IMR-90 (cell line): ENCODE data around the gene TNNC1. TPM values are rescaled to one million over a fixed set of nuclear protein-coding genes. Genes with fewer than 3 reads are reported as not detected.
A peak's percentile ranks its signal among the peaks of the same experiment; 100 is the strongest.

Source experiments
- ATAC-seq: fragments of 200-7000 bp; cut with Tn5 transposase; 2 replicates; pipeline ENCODE4 v1.9.1; 2020; ENCODE audit warnings: low read depth, mild to moderate bottlenecking, moderate library complexity
- Bru-seq: library from RNA; stranded (reverse); fragments of 400-500 nt; gene quantifications from one replicate; lab custom pipeline; 2021; lab: Mats Ljungman, UMichigan
- BruChase-seq, 2 experiments: library from RNA; stranded (reverse); fragments of 400-500 nt; gene quantifications; one replicate each; lab custom pipeline; 2021; lab: Mats Ljungman, UMichigan
- BruUV-seq: library from RNA; stranded (reverse); fragments of 400-500 nt; replicated peaks from 2 replicates; lab custom pipeline; 2021; lab: Mats Ljungman, UMichigan
- CTCF ChIA-PET: fragments of 300-600 bp; formaldehyde crosslinking; extraction: SDS; loops from one replicate; lab custom pipeline; 2021; ENCODE audit warnings: antibody characterized with exemption; lab: Yijun Ruan, JAX
- POLR2A ChIA-PET: fragments of 300-600 bp; sonication (Branson Sonifier 250); formaldehyde crosslinking; loops from one replicate; lab custom pipeline; 2022; ENCODE audit warnings: antibody characterized with exemption; ENCODE audit not compliant: unreplicated experiment; lab: Charles Lee
- DNase-seq: peaks from one replicate; pipeline ENCODE4 v3.0.0; 2013
- H2AFZ ChIP-seq: replicated peaks from 2 replicates; pipeline ENCODE3; 2013; ENCODE audit warnings: low read length, mild to moderate bottlenecking; ENCODE audit not compliant: poor library complexity
- H2AK5ac ChIP-seq: 2 replicates; pipeline ENCODE4 v1.6.1; 2013; ENCODE audit warnings: low read depth, low read length, inconsistent platforms
- H2AK9ac ChIP-seq: replicated peaks from 2 replicates; pipeline ENCODE3; 2013; ENCODE audit warnings: mild to moderate bottlenecking, low read depth, low read length, moderate library complexity; ENCODE audit not compliant: poor library complexity
- H2BK120ac ChIP-seq: 2 replicates; pipeline ENCODE4 v1.6.1; 2013; ENCODE audit warnings: low read depth, low read length, inconsistent platforms
- H2BK15ac ChIP-seq: 3 replicates; pipeline ENCODE4 v1.6.1; 2013; ENCODE audit warnings: low read depth, low read length, inconsistent platforms
- H2BK20ac ChIP-seq: 2 replicates; pipeline ENCODE4 v1.6.1; 2013; ENCODE audit warnings: low read depth, mild to moderate bottlenecking, inconsistent platforms, low read length, moderate library complexity
- H2BK5ac ChIP-seq: 2 replicates; pipeline ENCODE4 v1.6.1; 2013; ENCODE audit warnings: mild to moderate bottlenecking, low read depth, low read length, inconsistent platforms; ENCODE audit not compliant: poor library complexity, severe bottlenecking
- H3K14ac ChIP-seq: replicated peaks from 2 replicates; pipeline ENCODE4 v1.6.1; 2013; ENCODE audit warnings: low read depth, low read length, inconsistent platforms
- H3K18ac ChIP-seq: 2 replicates; pipeline ENCODE4 v1.6.1; 2013; ENCODE audit warnings: low read depth, low read length, control low read depth
- H3K23ac ChIP-seq: 2 replicates; pipeline ENCODE4 v1.6.1; 2013; ENCODE audit warnings: low read depth, low read length, inconsistent platforms
- H3K27ac ChIP-seq: 2 replicates; pipeline ENCODE4 v1.5.1; 2013; ENCODE audit warnings: mild to moderate bottlenecking, control low read depth, low read length; ENCODE audit not compliant: insufficient read depth
- H3K27me3 ChIP-seq: 2 replicates; pipeline ENCODE4 v1.6.1; 2013; ENCODE audit warnings: low read length; ENCODE audit not compliant: control insufficient read depth, insufficient read depth
- H3K36me3 ChIP-seq: 2 replicates; pipeline ENCODE4 v1.6.1; 2013; ENCODE audit warnings: low read length, mixed read lengths; ENCODE audit not compliant: control insufficient read depth, insufficient read depth
- H3K4ac ChIP-seq: 2 replicates; pipeline ENCODE4 v1.6.1; 2013; ENCODE audit warnings: low read depth, low read length, inconsistent platforms
- H3K4me1 ChIP-seq: 2 replicates; pipeline ENCODE4 v1.6.1; 2013; ENCODE audit warnings: low read length, mixed read lengths; ENCODE audit not compliant: control insufficient read depth, insufficient read depth
- H3K4me2 ChIP-seq: 2 replicates; pipeline ENCODE4 v1.6.1; 2013; ENCODE audit warnings: low read depth, mild to moderate bottlenecking, control low read depth, low read length, moderate library complexity
- H3K4me3 ChIP-seq: 2 replicates; pipeline ENCODE4 v1.5.1; 2013; ENCODE audit warnings: low read depth, mild to moderate bottlenecking, control low read depth, low read length, moderate library complexity; ENCODE audit not compliant: insufficient read depth
- H3K56ac ChIP-seq: 2 replicates; pipeline ENCODE4 v1.6.1; 2013; ENCODE audit warnings: low read length, inconsistent platforms; ENCODE audit not compliant: insufficient read depth; ENCODE audit errors: extremely low read depth
- H3K79me1 ChIP-seq, 2 experiments: 2 replicates each; pipeline ENCODE4 v1.6.1; 2013; ENCODE audit warnings: low read length in 2 of 2, inconsistent platforms in 1 of 2, low read depth in 1 of 2
- H3K9ac ChIP-seq: 2 replicates; pipeline ENCODE4 v1.6.1; 2013; ENCODE audit warnings: low read depth, low read length, control low read depth
- H3K9me1 ChIP-seq: 2 replicates; pipeline ENCODE4 v1.6.1; 2013; ENCODE audit warnings: low read length, inconsistent platforms; ENCODE audit not compliant: insufficient read depth
- H3K9me3 ChIP-seq: 2 replicates; pipeline ENCODE4 v1.6.1; 2013; ENCODE audit warnings: low read length; ENCODE audit not compliant: control insufficient read depth, insufficient read depth
- H4K20me1 ChIP-seq: 2 replicates; pipeline ENCODE4 v1.6.1; 2013; ENCODE audit warnings: low read length, inconsistent platforms; ENCODE audit not compliant: insufficient read depth
- H4K5ac ChIP-seq: 2 replicates; pipeline ENCODE4 v1.6.1; 2013; ENCODE audit warnings: mild to moderate bottlenecking, low read depth, low read length, control low read depth
- H4K8ac ChIP-seq, 2 experiments: 2 replicates each; pipeline ENCODE4 v1.6.1; 2013; ENCODE audit warnings: low read depth in 2 of 2, low read length in 2 of 2, control low read depth in 1 of 2, inconsistent platforms in 1 of 2
- H4K91ac ChIP-seq: 2 replicates; pipeline ENCODE4 v1.6.1; 2013; ENCODE audit warnings: low read depth, low read length, inconsistent platforms; ENCODE audit not compliant: insufficient read depth
- CEBPB ChIP-seq: IDR thresholded peaks from 2 replicates; pipeline ENCODE4 v1.6.1; 2012; ENCODE audit warnings: low read depth, low read length, improper control_type of control experiment
- CHD1 ChIP-seq: IDR thresholded peaks from 2 replicates; pipeline ENCODE4 v1.6.1; 2012; ENCODE audit warnings: low read depth, low read length, improper control_type of control experiment
- FOS ChIP-seq: fragments of 150-350 bp; IDR thresholded peaks from 2 replicates; pipeline ENCODE4 v1.6.1; 2016; ENCODE audit warnings: low read depth, low read length
- MAFK ChIP-seq: IDR thresholded peaks from 2 replicates; pipeline ENCODE4 v1.6.1; 2012; ENCODE audit warnings: low read depth, low read length, improper control_type of control experiment
- MAZ ChIP-seq: IDR thresholded peaks from 2 replicates; pipeline ENCODE4 v1.6.1; 2012; ENCODE audit warnings: low read depth, mild to moderate bottlenecking, low read length, improper control_type of control experiment, moderate library complexity, borderline replicate concordance
- MXI1 ChIP-seq: IDR thresholded peaks from 2 replicates; pipeline ENCODE4 v1.6.1; 2012; ENCODE audit warnings: low read depth, mild to moderate bottlenecking, low read length, moderate library complexity, borderline replicate concordance
- RAD21 ChIP-seq: IDR thresholded peaks from 2 replicates; pipeline ENCODE4 v1.6.1; 2012; ENCODE audit warnings: low read length, improper control_type of control experiment
- RFX5 ChIP-seq: IDR thresholded peaks from 2 replicates; pipeline ENCODE4 v1.8.0; 2012; ENCODE audit warnings: low read depth, mild to moderate bottlenecking, low read length, moderate library complexity
- SMC3 ChIP-seq: fragments of 150-350 bp; IDR thresholded peaks from 2 replicates; pipeline ENCODE4 v1.6.1; 2016; ENCODE audit warnings: low read depth, mild to moderate bottlenecking, antibody characterized with exemption, low read length, moderate library complexity
- WGBS, 2 experiments: methylation state at CpG; one replicate each; pipeline versions ENCODE4 v1.1.5 to v1.1.7; 2013; ENCODE audit warnings: missing lambda C conversion rate in 2 of 2; ENCODE audit not compliant: insufficient read length in 1 of 2; ENCODE audit errors: extremely low coverage in 2 of 2; 5-methylcytosine and 5-hydroxymethylcytosine counted together
- dilution Hi-C: fragments of 300-500 bp; cut with HindIII; formaldehyde crosslinking; loops from one replicate; pipeline ENCODE4 v1.14.3; 2018; ENCODE audit warnings: low sequenced_read_pairs; ENCODE audit not compliant: unreplicated experiment
- in situ Hi-C: fragments of 300-500 bp; cut with MboI; formaldehyde crosslinking; loops from 3 replicates; pipeline ENCODE4 v1.14.3; 2019; ENCODE audit warnings: low sequenced_read_pairs, inconsistent platforms, mixed read lengths
- intact Hi-C: fragments of 100-400 bp; cut with micrococcal nuclease; formaldehyde crosslinking; loops from 2 replicates; pipeline ENCODE4 v1.10.0; 2022
- long read RNA-seq: library from polyadenylated mRNA; unstranded; transcript quantifications from one replicate; pipeline ENCODE4 v2.0.0, GENCODE V29; 2021; ENCODE audit not compliant: unreplicated experiment
- polyA plus RNA-seq, 3 experiments: library from polyadenylated mRNA; depleted of rRNA; stranded (reverse); fragments of >200 nt; gene quantifications; 2 replicates each; pipeline ENCODE4 v1.2.3, GENCODE V29; 2012; ENCODE audit warnings: low replicate concordance in 1 of 3
- total RNA-seq: library from RNA; depleted of rRNA; stranded (reverse); fragments of >200 nt; gene quantifications from 2 replicates; pipeline ENCODE4 v1.2.3, GENCODE V29; 2012; rRNA removed
- TF ChIP-seq, protein P1 (sequence below): fragments of 150-350 bp; IDR thresholded peaks from 2 replicates; pipeline ENCODE4 v1.6.1; 2016; ENCODE audit warnings: low read depth, mild to moderate bottlenecking, low read length, moderate library complexity, borderline replicate concordance
- TF ChIP-seq, protein P2 (sequence below): fragments of 150-350 bp; IDR thresholded peaks from 2 replicates; pipeline ENCODE4 v1.6.1; 2017; ENCODE audit warnings: mild to moderate bottlenecking, antibody characterized with exemption, low read length, low read depth
- TF ChIP-seq, protein P3 (sequence below): conservative IDR thresholded peaks from 2 replicates; pipeline ENCODE4 v1.5.1; 2012; ENCODE audit warnings: mild to moderate bottlenecking, low read depth, low read length, improper control_type of control experiment

TNNC1 gene
- total RNA-seq, result 1.1 and 1.3 TPM in 2 replicates
- polyA plus RNA-seq (2012; rRNA removed), result 4.0 and 4.6 TPM in 2 replicates
- 1.8 and 2.3 TPM in 2 replicates for polyA plus RNA-seq (2012; cell fraction: cytosol; rRNA removed)
- polyA plus RNA-seq (2012; cell fraction: nucleus; rRNA removed; ENCODE audit: low replicate concordance), result 3.4 and 6.2 TPM in 2 replicates
- not detected for Bru-seq, nascent RNA
- BruChase-seq, experiment 1, labeled RNA remaining after a 6-hour chase, result percentile 14 among the genes with signal in this experiment
- percentile 20 among the genes with signal in this experiment for BruChase-seq, experiment 2, labeled RNA remaining after a 2-hour chase
- long read RNA-seq, result 0 reads

DNA sequence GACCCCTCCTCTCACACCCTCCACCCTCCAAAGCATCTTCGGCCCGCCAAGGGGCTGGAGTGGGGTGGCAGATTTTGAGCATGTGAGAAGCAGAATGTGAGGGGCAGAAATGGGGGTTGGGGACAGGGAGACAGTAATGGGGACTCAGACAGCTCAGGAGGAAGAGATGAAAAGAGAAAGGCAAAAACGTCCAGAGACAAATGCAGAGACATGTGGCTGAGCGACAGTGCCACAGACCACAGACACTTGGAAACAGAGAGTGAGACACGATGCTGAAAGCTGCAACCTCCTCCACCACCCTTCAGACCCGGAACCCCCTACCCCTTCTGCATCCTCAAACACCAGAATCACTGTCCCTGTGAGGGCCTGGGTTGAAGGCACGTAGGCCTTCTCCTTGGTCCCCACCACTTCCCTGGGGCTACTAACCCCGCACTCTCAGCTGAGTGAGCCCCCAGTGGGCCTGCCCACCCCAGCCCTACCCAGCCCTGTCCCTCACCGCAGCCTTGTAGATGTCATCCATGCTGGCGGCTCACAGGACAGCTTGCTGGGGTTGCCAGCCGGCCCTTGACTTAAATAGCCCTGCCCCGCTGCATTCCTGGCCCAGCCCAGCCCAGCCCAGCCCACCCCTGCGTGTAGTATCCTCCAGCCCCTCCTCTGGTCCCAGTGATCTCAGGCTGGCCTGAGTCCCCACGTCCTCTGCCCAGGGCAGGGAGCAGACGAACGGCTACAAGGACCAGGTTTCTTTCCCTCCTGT lies at the start of gene TNNC1:
Gene TNNC1 (minus strand): TSS at position 546 of the 754 bp plus-strand sequence. CDS start 26 bp downstream, at position 520.
- Histone ChIP-seq H3K9me1 (peaks cover 20% of the 10 kb centered on the region), H3K36me3 (peaks cover 11% of the 10 kb centered on the region), H4K91ac (peak within 1 kb of the TSS; percentile 93), H3K79me1 (peaks cover 23 to 33% of the 10 kb centered on the region in 2 experiments), H2BK120ac (peak within 1 kb of the TSS; percentile 92), H3K4me2 (no peak within 1 kb of the TSS), H2AK9ac (peak within 1 kb of the TSS; percentile 94), H4K20me1 (peaks cover 14% of the 10 kb centered on the region), H4K5ac (peak within 1 kb of the TSS; percentile 76), H2BK15ac (peak within 1 kb of the TSS; percentile 88; the same call in 2 of the 3 replicates), H4K8ac (peak within 1 kb of the TSS; percentile 100), H2AFZ (peak within 1 kb of the TSS; percentile 96), H3K56ac (0 out of 2 replicates have a peak within 1 kb of the TSS, but pooled peaks have one; percentile 80), H3K9me3 (no peaks in the 10 kb centered on the region), H3K4me1 (peaks cover 15% of the 10 kb centered on the region), H3K4ac (peak within 1 kb of the TSS; percentile 97), H3K4me3 (no peak within 1 kb of the TSS), H3K18ac (peak within 1 kb of the TSS; percentile 66), H3K9ac (no peak within 1 kb of the TSS), H3K23ac (peak within 1 kb of the TSS; percentile 87; the same call in 1 of the 2 replicates), H2BK20ac (peak within 1 kb of the TSS; percentile 77), H2AK5ac (peak within 1 kb of the TSS; percentile 99), H3K27me3 (no peaks in the 10 kb centered on the region), H3K14ac (peak within 1 kb of the TSS; percentile 95), H2BK5ac (peak within 1 kb of the TSS; percentile 68), H3K27ac (no peak within 1 kb of the TSS)
- intact Hi-C loops (no loop called here), dilution Hi-C loops (no loop called here), in situ Hi-C loops (no loop called here)
- WGBS, 2 experiments, result 69% methylated on average over 5 of the region's 16 CpGs; no CpG with 5 or more reads in 1 of the 2 experiments
- ATAC-seq (no peak), DNase-seq (no peak)
- CTCF ChIA-PET, result interaction anchor here (0.8 kb wide), 1 partner anchor 26 kb away, joined by 3 read pairs; no protein-coding TSS in a partner anchor
- POLR2A ChIA-PET, result no interaction called here
- BruUV-seq, result no TSS peak
- TF ChIP-seq SMC3 (no peak), MAFK (no peak), CHD1 (no peak), MXI1 (no peak), CEBPB (no peak), RAD21 (no peak), RFX5 (no peak), FOS (no peak), MAZ (no peak)
- TF ChIP-seq, protein P1, sequence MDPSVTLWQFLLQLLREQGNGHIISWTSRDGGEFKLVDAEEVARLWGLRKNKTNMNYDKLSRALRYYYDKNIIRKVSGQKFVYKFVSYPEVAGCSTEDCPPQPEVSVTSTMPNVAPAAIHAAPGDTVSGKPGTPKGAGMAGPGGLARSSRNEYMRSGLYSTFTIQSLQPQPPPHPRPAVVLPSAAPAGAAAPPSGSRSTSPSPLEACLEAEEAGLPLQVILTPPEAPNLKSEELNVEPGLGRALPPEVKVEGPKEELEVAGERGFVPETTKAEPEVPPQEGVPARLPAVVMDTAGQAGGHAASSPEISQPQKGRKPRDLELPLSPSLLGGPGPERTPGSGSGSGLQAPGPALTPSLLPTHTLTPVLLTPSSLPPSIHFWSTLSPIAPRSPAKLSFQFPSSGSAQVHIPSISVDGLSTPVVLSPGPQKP, result no peak
- TF ChIP-seq, protein P2, sequence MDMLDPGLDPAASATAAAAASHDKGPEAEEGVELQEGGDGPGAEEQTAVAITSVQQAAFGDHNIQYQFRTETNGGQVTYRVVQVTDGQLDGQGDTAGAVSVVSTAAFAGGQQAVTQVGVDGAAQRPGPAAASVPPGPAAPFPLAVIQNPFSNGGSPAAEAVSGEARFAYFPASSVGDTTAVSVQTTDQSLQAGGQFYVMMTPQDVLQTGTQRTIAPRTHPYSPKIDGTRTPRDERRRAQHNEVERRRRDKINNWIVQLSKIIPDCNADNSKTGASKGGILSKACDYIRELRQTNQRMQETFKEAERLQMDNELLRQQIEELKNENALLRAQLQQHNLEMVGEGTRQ, result no peak
- TF ChIP-seq, protein P3, sequence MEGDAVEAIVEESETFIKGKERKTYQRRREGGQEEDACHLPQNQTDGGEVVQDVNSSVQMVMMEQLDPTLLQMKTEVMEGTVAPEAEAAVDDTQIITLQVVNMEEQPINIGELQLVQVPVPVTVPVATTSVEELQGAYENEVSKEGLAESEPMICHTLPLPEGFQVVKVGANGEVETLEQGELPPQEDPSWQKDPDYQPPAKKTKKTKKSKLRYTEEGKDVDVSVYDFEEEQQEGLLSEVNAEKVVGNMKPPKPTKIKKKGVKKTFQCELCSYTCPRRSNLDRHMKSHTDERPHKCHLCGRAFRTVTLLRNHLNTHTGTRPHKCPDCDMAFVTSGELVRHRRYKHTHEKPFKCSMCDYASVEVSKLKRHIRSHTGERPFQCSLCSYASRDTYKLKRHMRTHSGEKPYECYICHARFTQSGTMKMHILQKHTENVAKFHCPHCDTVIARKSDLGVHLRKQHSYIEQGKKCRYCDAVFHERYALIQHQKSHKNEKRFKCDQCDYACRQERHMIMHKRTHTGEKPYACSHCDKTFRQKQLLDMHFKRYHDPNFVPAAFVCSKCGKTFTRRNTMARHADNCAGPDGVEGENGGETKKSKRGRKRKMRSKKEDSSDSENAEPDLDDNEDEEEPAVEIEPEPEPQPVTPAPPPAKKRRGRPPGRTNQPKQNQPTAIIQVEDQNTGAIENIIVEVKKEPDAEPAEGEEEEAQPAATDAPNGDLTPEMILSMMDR, result no peak
